CD4-positive, alpha-beta T cell treated with Interleukin-2 at 100 ng/mL for 4 hours (primary cell): ENCODE results near the gene APBA2.
"Not testable (repeated sequence)": the region's sequence is repeated elsewhere in the genome, so short reads cannot be mapped to it uniquely, and the experiment has no call there.

Experiments
- DNase-seq: peaks from one replicate; pipeline ENCODE4 v3.0.0-alpha.2; 2020; ENCODE audit warnings: low spot score

Gene APBA2

GRCh38 chr15:28885630-28886430 is at the start of gene APBA2:
Gene APBA2, plus strand, starts transcription at chr15:28885974. Its CDS starts 167,911 bp downstream, at chr15:29053885.
- peak; percentile 40 for DNase-seq

- DNase-seq: not testable (repeated sequence)
These were observed 45.5 kb upstream of the APBA2 start for GRCh38 chr15:28840285-28840684.

DNA sequence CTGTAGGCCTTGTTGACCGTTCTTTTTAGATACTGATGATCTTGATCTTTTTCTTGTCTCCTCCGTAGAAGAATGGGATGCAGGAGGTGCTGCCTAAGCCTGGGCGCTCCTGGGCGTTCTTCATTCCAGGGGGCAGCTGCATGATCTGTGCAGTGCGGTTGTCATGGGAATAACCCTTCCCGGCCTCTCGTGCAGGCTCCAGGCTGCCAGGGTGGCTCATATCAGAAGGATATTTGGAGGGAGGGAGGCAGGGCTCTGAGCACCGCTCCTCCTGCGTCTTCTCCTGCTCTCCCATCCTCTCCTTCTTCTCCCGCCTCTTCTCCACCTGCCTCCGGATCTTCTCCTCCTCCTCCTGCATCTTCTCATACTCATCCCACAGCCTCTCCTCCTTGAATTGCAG is 43.6 kb upstream of the APBA2 start:
- DNase-seq: not testable (repeated sequence)

- not testable (repeated sequence) for DNase-seq
These were observed 42.3 kb upstream of the APBA2 start for GRCh38 chr15:28843520-28843919.

GRCh38 chr15:28844147-28844546 is 41.6 kb upstream of the APBA2 start:
- not testable (repeated sequence) for DNase-seq

DNA sequence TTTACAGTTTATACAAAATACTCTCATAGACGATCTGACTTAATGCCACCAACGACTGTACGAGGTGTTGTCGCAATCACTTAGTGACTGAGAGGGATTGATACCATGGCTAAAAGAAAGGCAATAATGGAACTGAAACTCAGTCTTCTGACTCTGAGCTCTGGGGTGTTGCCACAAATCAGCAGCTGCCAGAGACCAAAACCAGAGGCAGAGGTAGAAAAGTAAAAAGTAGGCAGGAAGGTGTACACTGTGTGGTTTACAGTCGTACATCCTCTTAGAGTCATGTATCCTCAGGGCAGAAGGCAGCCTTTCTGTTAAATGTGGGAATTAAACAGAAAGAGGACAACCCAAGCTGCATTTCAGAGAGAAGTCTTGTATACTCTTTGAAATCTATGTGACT is 38.5 kb upstream of the APBA2 start:
- DNase-seq: not testable (repeated sequence)

GRCh38 chr15:28847959-28848358 is 37.8 kb upstream of the APBA2 start:
- not testable (repeated sequence) for DNase-seq

DNA sequence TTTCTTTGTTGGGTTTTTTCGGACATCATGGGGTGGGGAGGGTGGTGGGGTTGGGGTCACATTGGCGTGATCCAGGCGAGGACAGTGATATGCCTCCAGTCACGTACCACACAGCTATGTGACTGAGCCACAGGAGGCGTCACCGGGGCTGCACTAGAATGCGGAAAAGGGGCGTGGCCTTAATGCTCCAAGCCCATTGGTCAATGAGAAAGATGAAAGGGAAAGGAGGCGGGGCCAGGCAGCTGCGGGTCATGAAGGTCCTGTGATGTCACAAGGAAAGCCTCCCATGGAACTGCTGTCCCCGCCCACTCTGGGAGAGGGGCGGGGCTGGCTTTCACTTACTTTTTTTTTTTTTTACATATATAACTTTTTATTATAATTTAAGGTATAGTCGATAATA is 37.3 kb upstream of the APBA2 start, which contains the start of gene GOLGA6L7:
Gene GOLGA6L7, minus strand, starts transcription at position 124 of the 400 bp plus-strand sequence. Its CDS starts 95 bp downstream, at position 29.
- DNase-seq: not testable (repeated sequence)

DNA sequence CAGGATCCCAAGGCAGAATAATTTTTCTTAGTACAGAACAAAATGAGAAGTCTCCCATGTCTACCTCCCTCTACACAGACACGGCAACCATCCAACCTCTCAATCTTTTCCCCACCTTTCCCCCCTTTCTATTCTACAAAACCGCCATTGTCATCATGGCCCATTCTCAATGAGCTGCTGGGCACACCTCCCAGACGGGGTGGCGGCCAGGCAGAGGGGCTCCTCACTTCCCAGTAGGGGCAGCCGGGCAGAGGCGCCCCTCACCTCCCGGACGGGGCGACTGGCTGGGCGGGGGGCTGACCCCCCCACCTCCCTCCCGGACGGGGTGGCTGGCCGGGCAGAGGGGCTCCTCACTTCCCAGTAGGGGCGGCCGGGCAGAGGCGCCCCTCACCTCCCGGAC is 36.5 kb upstream of the APBA2 start:
- DNase-seq: not testable (repeated sequence)

GRCh38 chr15:28849766-28850165 is 36.0 kb upstream of the APBA2 start:
- DNase-seq: not testable (repeated sequence)

DNA sequence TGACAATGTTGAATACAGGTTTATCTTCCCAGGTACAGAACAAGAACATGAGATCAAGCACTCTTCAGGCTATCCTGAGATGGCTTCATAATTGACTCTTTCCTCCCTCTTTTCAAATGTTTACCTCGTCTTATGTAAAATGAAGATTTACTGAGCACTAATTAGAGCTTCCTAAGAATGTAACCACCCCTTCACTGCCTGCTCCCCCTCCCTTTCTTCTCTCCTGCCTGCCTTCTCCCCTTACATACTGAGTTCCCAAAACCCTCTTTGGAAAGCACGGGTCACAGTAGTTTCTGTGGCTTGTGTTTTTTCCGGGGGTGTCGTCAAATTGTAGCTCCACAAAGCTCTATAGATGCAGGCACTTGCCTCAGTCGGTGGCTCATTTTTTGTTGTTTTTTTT is 32.1 kb upstream of the APBA2 start:
- not testable (repeated sequence) for DNase-seq

- not testable (repeated sequence) for DNase-seq
These were observed 31.2 kb upstream of the APBA2 start for GRCh38 chr15:28854578-28854977.

GRCh38 chr15:28861031-28861534 is 24.7 kb upstream of the APBA2 start:
- no peak for DNase-seq

DNA sequence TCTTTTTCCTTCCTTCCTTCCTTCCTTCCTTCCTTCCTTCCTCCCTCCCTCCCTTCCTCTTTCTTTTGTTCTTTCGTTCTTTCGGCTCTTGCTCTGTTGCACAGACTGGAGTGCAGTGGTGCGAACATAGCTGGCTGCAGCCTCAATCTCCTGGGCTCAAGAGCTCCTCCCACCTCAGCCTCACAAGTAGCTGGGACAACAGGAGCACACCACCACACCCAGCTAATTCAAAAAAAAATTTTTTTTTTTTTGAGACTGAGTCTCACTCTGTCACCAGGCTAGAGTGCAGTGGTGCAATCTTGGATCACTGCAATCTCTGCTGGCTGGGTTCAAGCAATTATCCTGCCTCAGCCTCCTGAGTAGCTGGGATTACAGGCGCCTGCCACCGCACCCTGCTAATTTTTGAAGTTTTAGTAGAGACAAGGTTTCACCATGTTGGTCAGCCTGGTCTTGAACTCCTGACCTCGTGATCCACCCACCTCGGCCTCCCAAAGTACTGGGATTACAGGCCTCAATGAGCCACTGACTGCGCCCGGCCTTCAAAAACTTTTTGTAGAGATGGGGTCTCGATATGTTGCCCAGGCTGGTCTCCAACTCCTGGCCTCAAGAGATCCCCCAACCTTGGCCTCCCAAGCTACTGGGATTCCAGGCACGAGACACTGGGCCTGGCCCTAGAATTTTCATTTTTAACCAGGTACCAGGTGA is 24.0 kb upstream of the APBA2 start:
- not testable (repeated sequence) for DNase-seq

DNA sequence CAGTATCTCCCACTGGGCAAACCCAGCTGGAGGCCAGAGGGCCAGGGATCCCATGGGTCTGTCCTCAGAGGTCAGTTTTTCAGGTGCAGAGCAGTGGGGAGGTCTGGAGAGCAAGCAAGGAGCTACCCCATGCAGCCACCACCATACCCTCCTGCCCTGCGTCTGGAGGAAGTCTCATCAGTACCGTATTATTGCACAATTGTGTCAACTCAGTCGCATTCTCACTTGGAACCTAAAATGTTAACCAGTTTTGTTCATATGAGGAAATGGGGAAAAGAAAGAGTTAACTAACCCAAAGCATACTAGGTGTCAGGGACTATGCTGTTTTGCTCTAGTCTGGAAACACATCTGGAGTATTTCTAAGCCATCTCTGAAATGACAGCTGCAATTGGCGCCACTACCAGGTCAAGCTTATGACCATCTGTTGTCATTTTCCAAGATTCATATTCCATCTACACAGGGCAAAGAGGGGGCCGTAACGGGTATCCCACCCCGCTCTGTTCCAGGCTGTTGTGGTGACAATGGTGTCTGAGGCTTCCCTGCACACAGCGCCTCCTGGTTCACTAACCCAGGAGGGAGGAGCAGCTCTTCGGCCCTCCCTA is 16.9 kb upstream of the APBA2 start:
- DNase-seq: no peak

GRCh38 chr15:28871168-28871567 is 14.6 kb upstream of the APBA2 start:
- no peak for DNase-seq

DNA sequence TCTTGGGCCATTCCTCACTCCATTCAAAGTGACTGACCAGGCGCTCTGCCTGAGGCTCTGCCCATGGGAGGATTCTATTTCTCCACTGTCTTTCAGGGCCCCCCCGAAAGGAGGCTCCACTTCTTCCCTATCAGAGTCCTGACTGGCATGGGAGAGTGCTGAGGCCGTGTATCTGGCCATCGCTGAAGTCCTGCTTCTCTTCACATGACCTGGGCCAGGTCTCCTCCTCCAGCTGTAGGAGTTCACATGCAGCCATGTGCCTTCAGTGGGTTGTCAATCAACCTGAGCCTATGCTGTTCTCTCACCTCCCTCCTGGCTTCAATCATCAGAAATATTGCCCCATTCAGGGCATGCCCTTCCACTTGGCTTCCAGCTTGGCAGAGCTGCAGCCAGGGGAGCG is 12.8 kb upstream of the APBA2 start:
- no peak for DNase-seq

- DNase-seq: peak; percentile 21
These were observed 12.1 kb upstream of the APBA2 start for GRCh38 chr15:28873585-28874190.

DNA sequence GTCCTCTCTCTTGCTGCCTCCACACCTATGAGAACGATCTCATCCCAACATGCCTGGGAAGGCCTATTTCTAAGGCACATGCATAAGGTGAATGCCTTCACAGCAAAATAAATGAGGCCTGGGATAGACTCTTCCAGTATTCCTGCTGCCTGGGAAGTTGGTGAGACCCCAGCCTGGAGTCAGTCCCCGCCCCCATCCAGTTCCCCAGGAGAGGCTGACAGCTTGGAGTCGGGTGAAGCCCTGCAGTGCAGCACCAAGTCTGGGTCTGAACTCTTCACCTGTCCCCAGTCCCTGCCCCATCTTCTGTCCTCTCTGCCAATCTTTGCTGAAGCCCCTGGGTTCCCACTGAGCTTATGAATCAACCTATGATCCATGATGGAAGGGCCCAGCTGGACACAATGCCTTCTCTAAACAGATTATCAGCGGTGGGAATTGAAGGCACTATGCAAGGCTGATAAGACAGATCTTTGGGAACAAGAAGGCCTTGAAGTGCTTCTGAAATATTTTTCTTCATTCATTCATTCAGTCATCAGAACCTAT is 10.2 kb upstream of the APBA2 start:
- DNase-seq: no peak

DNA sequence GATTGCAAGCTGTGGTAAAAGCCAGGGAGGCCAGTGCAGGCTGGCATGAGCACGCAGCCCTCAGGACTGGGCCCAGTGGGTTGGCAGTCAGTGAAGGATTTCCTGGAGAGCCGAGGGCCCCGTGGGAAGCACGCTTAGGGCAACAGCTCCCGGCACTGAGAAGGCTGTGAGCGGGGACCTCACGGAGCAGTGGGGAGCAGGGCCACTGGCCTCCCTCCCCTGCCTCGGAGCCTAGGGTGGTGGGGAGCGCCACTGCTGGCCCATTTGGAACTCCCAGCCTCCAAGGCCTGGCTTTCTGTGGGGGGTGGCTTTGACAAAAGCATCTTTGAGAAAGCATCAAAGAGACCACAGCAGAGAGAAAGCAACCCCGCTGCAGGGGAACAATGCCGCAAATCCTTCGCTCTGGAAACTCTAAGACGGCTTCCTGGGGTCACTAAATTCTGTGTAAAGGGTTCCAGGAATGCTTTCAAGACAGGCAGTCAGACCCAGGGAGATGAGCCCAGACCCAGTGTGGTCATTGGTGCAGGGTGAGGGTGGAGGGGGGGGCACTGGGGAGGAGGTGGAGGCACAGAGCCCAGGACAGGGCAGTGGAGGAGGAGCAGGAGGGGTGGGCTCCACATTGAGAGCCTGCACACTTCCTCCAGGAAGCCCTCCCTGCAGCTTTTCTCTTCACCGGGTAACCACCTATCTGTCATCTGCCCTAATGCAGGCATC is 9.5 kb upstream of the APBA2 start:
- no peak for DNase-seq

GRCh38 chr15:28876845-28877185 is 9.0 kb upstream of the APBA2 start:
- no peak for DNase-seq
